Naive thymus-derived CD4-positive, alpha-beta T cell (primary cell): ENCODE measurements around the gene TRIM38. TPM values are rescaled to one million over a fixed set of nuclear protein-coding genes. Genes with fewer than 3 reads are reported as not detected.

Source experiments
- ATAC-seq: fragments of 150-1000 bp; cut with Tn5 transposase; 2 replicates; pipeline ENCODE4 v1.10.0; 2021; ENCODE audit warnings: mild to moderate bottlenecking, moderate library complexity
- CTCF ChIA-PET: fragments of 350-600 bp; sonication (Branson Sonifier 250); formaldehyde crosslinking; loops from one replicate; lab custom pipeline; 2021; ENCODE audit warnings: antibody characterized with exemption; lab: Charles Lee
- POLR2A ChIA-PET: fragments of 350-600 bp; sonication (Branson Sonifier 250); formaldehyde crosslinking; loops from one replicate; lab custom pipeline; 2021; ENCODE audit warnings: antibody characterized with exemption, inconsistent platforms; lab: Charles Lee
- DNase-seq, 9 donors: peaks; one replicate each; pipeline versions ENCODE4 v3.0.0 to v3.0.0-alpha.2; 2020 to 2022; ENCODE audit warnings: mixed read lengths in 1 of 9
- H3K27ac ChIP-seq: one replicate; pipeline ENCODE4 v1.7.0; 2013; ENCODE audit warnings: mild to moderate bottlenecking, low read depth, low read length, moderate library complexity
- H3K27me3 ChIP-seq, 2 donors: one replicate each; pipeline ENCODE4 v1.7.0; 2013; ENCODE audit warnings: low read length in 2 of 2, mild to moderate bottlenecking in 2 of 2, moderate library complexity in 2 of 2; ENCODE audit not compliant: control insufficient read depth in 2 of 2, insufficient read depth in 2 of 2
- H3K36me3 ChIP-seq, 3 experiments: 1 replicate in 2 of 3; 2 replicates in 1 of 3; pipeline ENCODE4 v1.7.0; 2013; ENCODE audit warnings: low read length in 3 of 3, mild to moderate bottlenecking in 3 of 3, moderate library complexity in 1 of 3; ENCODE audit not compliant: insufficient read depth in 3 of 3, control insufficient read depth in 2 of 3
- H3K4me1 ChIP-seq, 2 donors: one replicate each; pipeline ENCODE4 v1.7.0; 2013; ENCODE audit warnings: low read length in 2 of 2, mild to moderate bottlenecking in 2 of 2, moderate library complexity in 1 of 2; ENCODE audit not compliant: control insufficient read depth in 2 of 2, insufficient read depth in 2 of 2
- H3K4me3 ChIP-seq: 2 replicates; pipeline ENCODE4 v1.7.0; 2013; ENCODE audit warnings: mild to moderate bottlenecking, low read length
- H3K9me3 ChIP-seq, 3 experiments: 1 replicate in 2 of 3; 2 replicates in 1 of 3; pipeline ENCODE4 v1.7.0; 2013; ENCODE audit warnings: low read length in 3 of 3; ENCODE audit not compliant: control insufficient read depth in 2 of 3
- H3K27ac Mint-ChIP-seq, 9 donors: one replicate each; pipeline ENCODE4 v1.8.0; 2020 to 2022; ENCODE audit warnings: mixed read lengths in 9 of 9, mild to moderate bottlenecking in 8 of 9, moderate library complexity in 5 of 9, inconsistent platforms in 2 of 9
- H3K27me3 Mint-ChIP-seq, 5 donors: one replicate each; pipeline ENCODE4 v1.8.0; 2021 to 2022; ENCODE audit warnings: mixed read lengths in 5 of 5, mild to moderate bottlenecking in 1 of 5
- H3K36me3 Mint-ChIP-seq, 5 donors: one replicate each; pipeline ENCODE4 v1.8.0; 2020 to 2022; ENCODE audit warnings: mixed read lengths in 5 of 5, mild to moderate bottlenecking in 3 of 5, inconsistent platforms in 1 of 5
- H3K4me1 Mint-ChIP-seq, 7 donors: one replicate each; pipeline ENCODE4 v1.8.0; 2020 to 2022; ENCODE audit warnings: mixed read lengths in 7 of 7, mild to moderate bottlenecking in 3 of 7, inconsistent platforms in 1 of 7
- H3K4me3 Mint-ChIP-seq, 10 donors: one replicate each; pipeline ENCODE4 v1.8.0; 2020 to 2022; ENCODE audit warnings: mild to moderate bottlenecking in 10 of 10, mixed read lengths in 10 of 10, moderate library complexity in 6 of 10, inconsistent platforms in 2 of 10
- H3K9me3 Mint-ChIP-seq, 11 donors: one replicate each; pipeline ENCODE4 v1.8.0; 2020 to 2022; ENCODE audit warnings: mixed read lengths in 11 of 11, mild to moderate bottlenecking in 4 of 11, inconsistent platforms in 1 of 11, moderate library complexity in 1 of 11
- intact Hi-C, 2 donors: fragments of 100-400 bp; cut with micrococcal nuclease; formaldehyde crosslinking; loops; one replicate each; pipeline ENCODE4 v1.15.1; 2023
- polyA plus RNA-seq, 2 donors: library from polyadenylated mRNA; unstranded; fragments of 300-500 nt; fragmentation: Illumina TruSeq; gene quantifications; one replicate each; pipeline ENCODE4 v1.2.3, GENCODE V29; 2021
- total RNA-seq, 6 experiments: library from RNA in 5 of 6; stranded (reverse) in 5 of 6; gene quantifications; 1 replicate in 5 of 6; 2 replicates in 1 of 6; pipeline ENCODE4 v1.2.3 and lab custom pipeline; 2021 to 2026

Gene TRIM38
- total and polyA plus RNA-seq, 7 experiments from 2014 or later, result 4.4 to 32.8 (median 24.5) TPM

DNA sequence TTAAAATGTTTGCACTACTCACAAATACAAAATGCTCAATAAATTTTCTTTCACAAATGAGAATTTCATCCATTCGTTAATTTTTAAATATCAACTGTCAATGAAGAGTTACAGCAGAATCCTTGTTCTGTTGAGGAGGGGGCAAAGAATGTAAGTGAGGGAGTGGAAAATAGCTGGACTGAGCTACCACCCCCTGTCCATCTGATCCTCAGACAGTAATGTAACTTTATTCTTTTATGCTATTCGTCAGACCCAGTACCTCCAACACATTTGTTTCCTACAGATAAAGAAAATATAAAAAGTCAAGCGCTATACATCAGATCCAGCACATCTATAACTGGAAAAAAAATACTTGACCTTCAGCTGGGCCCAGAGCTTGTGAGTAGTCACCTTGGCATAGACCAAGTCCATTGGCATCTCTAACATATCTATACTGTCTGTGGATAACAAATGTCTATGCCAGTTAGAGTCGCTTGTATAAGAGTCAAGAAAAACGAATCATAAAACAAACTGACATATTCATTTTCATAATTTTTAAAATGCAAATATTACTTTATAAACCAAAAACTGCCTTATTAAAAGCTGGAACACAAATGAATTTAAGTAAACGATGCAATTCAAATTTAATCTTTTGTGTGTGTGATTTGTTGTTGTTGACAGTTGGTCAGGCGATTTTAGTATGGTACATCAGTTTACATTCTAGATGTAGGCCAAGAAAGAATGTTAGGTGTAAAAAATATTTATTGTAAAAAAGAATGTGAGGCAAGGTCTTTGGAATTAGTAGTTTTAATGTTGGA lies 67.5 kb downstream of the TRIM38 start:
- ATAC-seq (no peak), DNase-seq (no peak)
- Mint-ChIP-seq H3K9me3 (peaks cover 0 to 6% (median 0%) of the 10 kb centered on the region in 11 donors), H3K36me3 (no peaks in the 10 kb centered on the region), H3K4me3 (peak overlapping the region in 1 of 10 donors; percentile 64), H3K27me3 (peaks cover 0 to 7% (median 0%) of the 10 kb centered on the region in 5 donors), H3K4me1 (peaks cover 19 to 79% (median 52%) of the 10 kb centered on the region in 7 donors), H3K27ac (peak overlapping the region in 3 of 9 donors; percentile 11 to 87 (median 59))
- ChIA-PET POLR2A (interaction anchor here (0.6 to 42.5 kb wide), 24 partner anchors 7 to 1864 kb away, joined by 3 to 2497 read pairs (median 30); partner anchors contain the start of gene HFE), CTCF (interaction anchor here (3.1 to 6.6 kb wide), 2 partner anchors 8 to 15 kb away, joined by 24 to 69 read pairs; a partner anchor contains a TSS)
- intact Hi-C loops, result loop anchor here (5.0 to 10.0 kb wide), 5 partner anchors 505 to 1862 kb away; partner anchors contain the start of genes HMGN4 (in 1 of the 2) and ZNF184 (in 1 of the 2)
- Histone ChIP-seq H3K9me3 (no peaks in the 10 kb centered on the region), H3K4me1 (peaks cover 31 to 36% of the 10 kb centered on the region in 2 donors), H3K36me3 (no peaks in the 10 kb centered on the region), H3K4me3 (no peak overlapping the region), H3K27me3 (no peaks in the 10 kb centered on the region), H3K27ac (no peak overlapping the region)

- no peak overlapping the region for H3K4me3 ChIP-seq
- ChIA-PET CTCF (interaction anchor here (2.5 to 3.1 kb wide), 2 partner anchors 9 to 13 kb away, joined by 24 to 35 read pairs; a partner anchor contains a TSS), POLR2A (interaction anchor here (0.6 to 42.5 kb wide), 25 partner anchors 7 to 1863 kb away, joined by 3 to 2497 read pairs (median 24); partner anchors contain the start of gene HFE)
- H3K9me3 ChIP-seq, result no peaks in the 10 kb centered on the region
- H3K36me3 ChIP-seq, result no peaks in the 10 kb centered on the region
- no peak overlapping the region for H3K27ac ChIP-seq
- Mint-ChIP-seq H3K36me3 (no peaks in the 10 kb centered on the region), H3K4me1 (peaks cover 18 to 73% (median 48%) of the 10 kb centered on the region in 7 donors), H3K27me3 (peaks cover 0 to 7% (median 0%) of the 10 kb centered on the region in 5 donors), H3K4me3 (peak overlapping the region in 2 of 10 donors; percentile 43 to 97), H3K9me3 (peaks cover 0 to 6% (median 0%) of the 10 kb centered on the region in 11 donors), H3K27ac (peak overlapping the region in 1 of 9 donors; percentile 97)
- no peaks in the 10 kb centered on the region for H3K27me3 ChIP-seq
- no peak for DNase-seq
- no peak for ATAC-seq
- H3K4me1 ChIP-seq, result peaks cover 27 to 35% of the 10 kb centered on the region in 2 donors
- intact Hi-C loops, result loop anchor here in 1 of 2 donors (5.0 kb wide), 1 partner anchor 1862 kb away; a partner anchor contains a TSS
Observed at GRCh38 chr6:26030716-26031115, 68.1 kb downstream of the TRIM38 start.

DNA sequence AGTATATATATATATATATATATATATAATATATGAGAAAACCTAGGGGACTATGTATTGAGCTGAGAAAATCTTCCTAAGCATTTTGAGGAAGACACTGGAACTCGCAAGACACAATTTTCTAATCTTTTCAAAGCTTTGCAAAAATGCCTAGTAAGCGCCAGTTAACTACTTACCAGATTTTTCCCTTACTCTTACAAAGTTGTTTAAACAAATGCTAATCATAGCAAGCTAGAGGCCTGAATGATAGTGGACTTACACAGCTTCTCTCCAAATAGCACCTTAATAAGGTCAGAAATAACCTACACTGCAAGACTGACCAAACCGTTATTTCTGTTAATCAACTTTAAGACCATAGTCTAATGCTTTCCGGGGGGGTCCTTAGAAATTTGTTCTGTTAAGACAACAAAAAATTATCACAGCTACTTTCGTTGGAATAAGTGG lies 68.6 kb downstream of the TRIM38 start:
- CTCF ChIA-PET, result interaction anchor here (2.5 to 3.1 kb wide), 2 partner anchors 9 to 12 kb away, joined by 24 to 35 read pairs; a partner anchor contains a TSS
- DNase-seq (no peak), ATAC-seq (no peak)
- H3K4me3 ChIP-seq, result peak overlapping the region; percentile 70
- H3K9me3 ChIP-seq, result no peaks in the 10 kb centered on the region
- no peaks in the 10 kb centered on the region for H3K36me3 ChIP-seq
- peak overlapping the region; percentile 89 to 98 (median 96) for H3K4me3 Mint-ChIP-seq
- POLR2A ChIA-PET, result interaction anchor here (0.7 to 42.5 kb wide), 32 partner anchors 8 to 1863 kb away, joined by 3 to 2497 read pairs (median 18); partner anchors contain the start of gene HFE
- peak overlapping the region; percentile 93 to 98 (median 96) for H3K27ac Mint-ChIP-seq
- H3K4me1 ChIP-seq, result peaks cover 23 to 31% of the 10 kb centered on the region in 2 donors
- peak overlapping the region; percentile 69 for H3K27ac ChIP-seq
- no peaks in the 10 kb centered on the region for H3K27me3 ChIP-seq
- no peaks in the 10 kb centered on the region for H3K36me3 Mint-ChIP-seq
- intact Hi-C loops, result loop anchor here in 1 of 2 donors (5.0 kb wide), 1 partner anchor 1861 kb away; a partner anchor contains a TSS
- peaks cover 0 to 6% (median 0%) of the 10 kb centered on the region in 11 donors for H3K9me3 Mint-ChIP-seq
- peaks cover 0 to 7% (median 0%) of the 10 kb centered on the region in 5 donors for H3K27me3 Mint-ChIP-seq
- H3K4me1 Mint-ChIP-seq, result peaks cover 14 to 72% (median 43%) of the 10 kb centered on the region in 7 donors

DNA sequence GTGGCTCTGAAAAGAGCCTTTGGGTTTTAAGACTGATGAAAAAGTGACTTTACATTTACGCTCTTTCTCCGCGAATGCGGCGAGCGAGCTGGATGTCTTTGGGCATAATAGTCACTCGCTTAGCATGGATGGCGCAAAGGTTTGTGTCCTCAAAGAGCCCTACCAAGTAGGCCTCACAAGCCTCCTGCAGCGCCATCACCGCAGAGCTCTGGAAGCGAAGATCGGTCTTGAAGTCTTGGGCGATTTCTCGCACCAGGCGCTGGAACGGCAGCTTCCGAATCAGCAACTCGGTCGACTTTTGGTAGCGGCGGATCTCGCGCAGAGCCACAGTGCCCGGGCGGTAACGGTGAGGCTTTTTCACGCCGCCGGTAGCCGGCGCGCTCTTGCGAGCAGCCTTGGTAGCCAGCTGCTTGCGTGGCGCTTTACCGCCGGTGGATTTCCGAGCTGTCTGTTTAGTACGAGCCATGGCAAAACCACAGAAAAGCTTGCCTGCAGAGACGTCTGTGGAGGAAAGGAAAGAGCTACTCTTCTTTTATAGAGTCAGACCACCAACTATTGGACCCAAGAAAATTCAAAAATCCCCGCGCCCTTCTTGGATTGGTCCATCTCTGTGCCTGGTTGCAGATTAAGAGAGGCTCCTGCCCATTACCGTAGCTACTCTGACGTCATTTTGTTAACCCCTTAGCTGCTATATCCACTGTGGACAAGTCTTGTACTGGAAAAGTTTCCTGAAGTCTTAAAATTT lies 69.2 kb downstream of the TRIM38 start:
- peak overlapping the region; percentile 93 to 98 (median 96) for H3K27ac Mint-ChIP-seq
- H3K4me3 ChIP-seq, result peak overlapping the region; percentile 70
- POLR2A ChIA-PET, result interaction anchor here (0.5 to 42.5 kb wide), 43 partner anchors 8 to 1862 kb away, joined by 3 to 2497 read pairs (median 11); partner anchors contain the start of genes HFE and ZNF184

GRCh38 chr6:26032340-26033084 lies 69.9 kb downstream of the TRIM38 start:
- ChIA-PET CTCF (interaction anchor here (0.6 to 3.1 kb wide), 6 partner anchors 11 to 66 kb away, joined by 3 to 35 read pairs (median 4); a partner anchor contains a TSS), POLR2A (interaction anchor here (0.6 to 42.5 kb wide), 45 partner anchors 9 to 1861 kb away, joined by 3 to 2497 read pairs (median 11); partner anchors contain the start of genes HFE and ZNF184)
- Histone ChIP-seq H3K4me1 (peaks cover 21 to 31% of the 10 kb centered on the region in 2 donors), H3K36me3 (no peaks in the 10 kb centered on the region), H3K27ac (peak overlapping the region; percentile 69), H3K27me3 (no peaks in the 10 kb centered on the region), H3K9me3 (no peaks in the 10 kb centered on the region), H3K4me3 (peak overlapping the region; percentile 70)
- ATAC-seq (peak; percentile 6), DNase-seq (peak in 3 of 9 donors; percentile 30 to 46 (median 37))
- intact Hi-C loops, result loop anchor here (1.0 to 5.0 kb wide), 13 partner anchors 11 to 1860 kb away; a partner anchor contains a TSS
- Mint-ChIP-seq H3K4me3 (peak overlapping the region; percentile 89 to 98 (median 96)), H3K27ac (peak overlapping the region; percentile 93 to 98 (median 96)), H3K4me1 (peaks cover 14 to 64% (median 37%) of the 10 kb centered on the region in 7 donors), H3K27me3 (peaks cover 0 to 4% (median 0%) of the 10 kb centered on the region in 5 donors), H3K36me3 (no peaks in the 10 kb centered on the region), H3K9me3 (no peaks in the 10 kb centered on the region)

More for the DNA sequence above, 69.2 kb downstream of the TRIM38 start:
- Mint-ChIP-seq H3K4me3 (peak overlapping the region; percentile 89 to 98 (median 96)), H3K36me3 (no peaks in the 10 kb centered on the region), H3K4me1 (peaks cover 14 to 69% (median 43%) of the 10 kb centered on the region in 7 donors), H3K9me3 (peaks cover 0 to 6% (median 0%) of the 10 kb centered on the region in 11 donors), H3K27me3 (peaks cover 0 to 7% (median 0%) of the 10 kb centered on the region in 5 donors)
- intact Hi-C loops, result loop anchor here (1.0 to 5.0 kb wide), 7 partner anchors 72 to 1861 kb away; a partner anchor contains a TSS
- H3K27me3 ChIP-seq, result no peaks in the 10 kb centered on the region
- H3K27ac ChIP-seq, result peak overlapping the region; percentile 69
- no peaks in the 10 kb centered on the region for H3K36me3 ChIP-seq
- CTCF ChIA-PET, result interaction anchor here (0.6 to 3.1 kb wide), 4 partner anchors 10 to 33 kb away, joined by 3 to 35 read pairs (median 14); a partner anchor contains a TSS
- DNase-seq, result peak; percentile 56 to 94 (median 90)
- H3K9me3 ChIP-seq, result no peaks in the 10 kb centered on the region
- H3K4me1 ChIP-seq, result peaks cover 23 to 31% of the 10 kb centered on the region in 2 donors
- ATAC-seq, result peak; percentile 79
